Rectal smooth muscle tissue (tissue), 1 donor: ENCODE data around the gene CTSW.

ENCODE experiments used
- H3K27ac ChIP-seq: one replicate; pipeline ENCODE4 v1.7.0; 2013; ENCODE audit warnings: low read depth, low read length, inconsistent platforms
- H3K27me3 ChIP-seq: one replicate; pipeline ENCODE4 v1.7.0; 2013; ENCODE audit warnings: low read length; ENCODE audit not compliant: control insufficient read depth, insufficient read depth
- H3K36me3 ChIP-seq: one replicate; pipeline ENCODE4 v1.7.0; 2013; ENCODE audit warnings: low read length; ENCODE audit not compliant: control insufficient read depth, insufficient read depth
- H3K4me1 ChIP-seq: one replicate; pipeline ENCODE4 v1.7.0; 2013; ENCODE audit warnings: low read length; ENCODE audit not compliant: control insufficient read depth, insufficient read depth
- H3K4me3 ChIP-seq: one replicate; pipeline ENCODE4 v1.7.0; 2013; ENCODE audit warnings: low read length
- H3K9ac ChIP-seq: one replicate; pipeline ENCODE4 v1.7.0; 2013; ENCODE audit warnings: low read length

The CTSW gene

DNA sequence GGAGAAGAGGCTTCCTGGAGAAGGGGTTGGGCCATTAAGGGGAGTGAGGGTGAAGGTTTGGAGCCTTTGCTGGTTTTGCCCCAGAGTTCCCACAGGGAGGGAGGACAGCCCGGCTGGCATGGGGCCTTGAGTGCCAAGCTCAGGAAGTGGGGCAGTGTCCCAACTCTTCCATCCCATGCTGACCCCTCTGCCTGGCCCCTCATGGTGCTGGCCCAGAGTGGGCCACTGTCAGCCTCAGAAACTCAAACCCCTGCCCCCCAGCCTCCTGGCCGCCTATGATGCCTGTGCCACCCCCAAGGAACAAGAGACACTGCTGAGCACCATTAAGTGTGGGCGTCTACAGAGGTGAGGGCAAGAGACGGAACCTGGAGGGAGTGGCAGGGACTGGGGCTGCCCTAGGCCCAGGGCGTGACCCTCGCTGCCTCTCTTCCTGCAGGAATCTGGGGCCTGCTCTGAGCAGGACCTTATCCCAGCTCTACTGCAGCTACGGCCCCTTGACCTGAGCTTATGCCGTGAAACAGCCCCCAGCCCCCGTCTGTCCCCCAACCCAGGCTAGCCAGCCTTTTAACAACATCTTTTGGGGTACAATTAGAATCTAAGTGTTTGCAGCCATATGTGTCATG, 14.0 kb upstream of the CTSW start:
- Histone ChIP-seq H3K27ac (no peak overlapping the region), H3K9ac (no peak overlapping the region), H3K36me3 (peaks cover 29% of the 10 kb centered on the region), H3K4me1 (peaks cover 9% of the 10 kb centered on the region), H3K4me3 (no peak overlapping the region), H3K27me3 (no peaks in the 10 kb centered on the region)

GRCh38 chr11:65866509-65867283, 12.9 kb upstream of the CTSW start:
- Histone ChIP-seq H3K36me3 (peaks cover 29% of the 10 kb centered on the region), H3K4me1 (peaks cover 7% of the 10 kb centered on the region), H3K9ac (no peak overlapping the region), H3K27me3 (no peaks in the 10 kb centered on the region), H3K27ac (no peak overlapping the region), H3K4me3 (no peak overlapping the region)

- Histone ChIP-seq H3K9ac (no peak overlapping the region), H3K36me3 (peaks cover 25% of the 10 kb centered on the region), H3K4me1 (peaks cover 8% of the 10 kb centered on the region), H3K27ac (peak overlapping the region; percentile 2), H3K4me3 (no peak overlapping the region), H3K27me3 (no peaks in the 10 kb centered on the region)
These were observed 12.2 kb upstream of the CTSW start for GRCh38 chr11:65867284-65868071.

DNA sequence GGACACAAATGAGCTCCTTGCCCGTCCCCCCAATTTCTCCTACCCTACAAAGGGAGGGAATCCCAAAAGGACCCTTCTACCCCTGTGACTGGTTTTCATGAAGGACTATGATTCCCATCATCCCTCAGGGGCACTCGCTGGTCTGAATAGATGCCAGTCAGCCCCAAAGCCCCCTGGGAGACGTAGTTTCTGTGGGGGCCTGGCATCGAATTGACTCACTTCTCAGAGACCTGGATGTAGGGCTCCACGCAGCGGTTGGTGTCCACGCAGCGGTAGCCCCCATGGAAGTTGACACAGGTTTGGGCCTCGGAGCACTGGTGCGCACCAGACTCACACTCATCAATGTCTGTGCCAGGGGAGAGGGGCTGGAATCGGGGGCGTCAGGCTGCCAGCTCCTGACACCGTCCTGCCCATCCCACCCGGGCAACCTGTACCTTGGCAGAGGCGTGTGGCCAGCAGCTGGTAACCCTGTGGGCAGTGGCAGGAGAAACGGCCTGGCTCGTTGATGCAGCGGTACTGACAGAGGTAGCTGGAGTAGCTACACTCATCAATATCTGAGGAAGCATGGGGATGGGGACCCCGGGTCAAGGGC, 11.5 kb upstream of the CTSW start:
- H3K36me3 ChIP-seq, result peaks cover 23% of the 10 kb centered on the region
- no peak overlapping the region for H3K4me3 ChIP-seq
- no peak overlapping the region for H3K9ac ChIP-seq
- H3K4me1 ChIP-seq, result peaks cover 8% of the 10 kb centered on the region
- no peaks in the 10 kb centered on the region for H3K27me3 ChIP-seq
- peak overlapping the region; percentile 9 for H3K27ac ChIP-seq

- Histone ChIP-seq H3K27ac (no peak overlapping the region), H3K4me3 (no peak overlapping the region), H3K27me3 (no peaks in the 10 kb centered on the region), H3K4me1 (peaks cover 8% of the 10 kb centered on the region), H3K36me3 (peaks cover 18% of the 10 kb centered on the region), H3K9ac (no peak overlapping the region)
These were observed 10.7 kb upstream of the CTSW start for GRCh38 chr11:65868907-65869306.

- Histone ChIP-seq H3K27me3 (no peaks in the 10 kb centered on the region), H3K36me3 (peaks cover 9% of the 10 kb centered on the region), H3K4me3 (no peak overlapping the region), H3K27ac (no peak overlapping the region), H3K4me1 (peaks cover 8% of the 10 kb centered on the region), H3K9ac (no peak overlapping the region)
These were observed 9.9 kb upstream of the CTSW start for GRCh38 chr11:65869643-65870306.

GRCh38 chr11:65870307-65870658, 9.4 kb upstream of the CTSW start:
- Histone ChIP-seq H3K4me3 (no peak overlapping the region), H3K27ac (peak overlapping the region; percentile 24), H3K9ac (no peak overlapping the region), H3K4me1 (peaks cover 8% of the 10 kb centered on the region), H3K27me3 (no peaks in the 10 kb centered on the region), H3K36me3 (peaks cover 7% of the 10 kb centered on the region)

- peak overlapping the region; percentile 93 for H3K27ac ChIP-seq
- no peak overlapping the region for H3K9ac ChIP-seq
- H3K36me3 ChIP-seq, result peaks cover 5% of the 10 kb centered on the region
- H3K27me3 ChIP-seq, result no peaks in the 10 kb centered on the region
- peak overlapping the region; percentile 68 for H3K4me3 ChIP-seq
- peaks cover 8% of the 10 kb centered on the region for H3K4me1 ChIP-seq
These were observed 8.6 kb upstream of the CTSW start for GRCh38 chr11:65870706-65871681.

GRCh38 chr11:65871811-65872548, 7.7 kb upstream of the CTSW start:
- peak overlapping the region; percentile 93 for H3K27ac ChIP-seq
- peaks cover 8% of the 10 kb centered on the region for H3K4me1 ChIP-seq
- H3K4me3 ChIP-seq, result peak overlapping the region; percentile 68
- H3K27me3 ChIP-seq, result no peaks in the 10 kb centered on the region
- H3K36me3 ChIP-seq, result peaks cover 5% of the 10 kb centered on the region
- H3K9ac ChIP-seq, result peak overlapping the region; percentile 39

DNA sequence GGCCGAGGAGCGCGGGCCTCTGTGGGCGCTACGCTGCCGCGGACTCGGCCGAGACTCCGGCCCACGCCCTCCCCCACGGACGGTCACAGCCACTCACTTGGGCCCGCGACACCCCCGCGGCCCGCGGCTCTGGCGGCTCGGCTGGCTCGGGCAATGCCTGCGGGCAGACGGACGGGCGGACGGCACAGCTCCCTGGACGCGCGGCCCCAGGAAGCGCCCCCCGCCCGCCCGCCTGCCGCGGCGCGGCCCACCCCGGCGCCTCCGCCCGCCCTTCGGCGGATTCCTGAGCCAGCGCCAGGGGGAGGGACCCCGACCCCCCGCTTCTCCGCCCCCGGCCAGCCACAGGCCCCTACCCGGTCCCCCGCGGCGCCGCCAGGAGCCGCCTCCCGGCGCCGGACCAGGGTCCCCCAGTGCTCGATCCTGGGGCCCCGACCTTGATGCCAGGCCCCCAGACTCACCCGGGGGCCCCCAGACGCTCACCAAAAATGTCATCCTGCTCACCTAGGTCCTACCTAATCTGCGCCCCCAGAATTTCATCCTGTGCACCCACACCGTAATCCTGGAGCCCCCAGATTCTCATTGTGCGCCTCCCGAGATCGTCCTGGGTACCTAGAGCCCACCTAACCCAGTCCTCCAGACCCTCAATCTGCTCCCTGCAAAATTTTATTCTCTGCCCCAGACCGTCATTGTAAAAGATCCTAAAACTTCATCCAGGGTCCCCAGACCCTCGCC, 6.9 kb upstream of the CTSW start, which contains the start of gene EFEMP2:
TSS of gene EFEMP2 (minus strand) at position 215 of the 732 bp plus-strand sequence. CDS start 446 bp downstream, outside the sequence.
- Histone ChIP-seq H3K27ac (peak within 1 kb of the TSS; percentile 93), H3K4me1 (peaks cover 8% of the 10 kb centered on the region), H3K36me3 (peaks cover 5% of the 10 kb centered on the region), H3K27me3 (no peaks in the 10 kb centered on the region), H3K4me3 (peak within 1 kb of the TSS; percentile 89), H3K9ac (peak within 1 kb of the TSS; percentile 80)
